Suppressor macrophage treated with lipopolysaccharide for 1 hour (primary cell): ENCODE results near the gene MYO1H.

Experiments
- DNase-seq, 3 donors: peaks; one replicate each; pipeline ENCODE4 v3.0.0-alpha.2; 2020 to 2022

MYO1H gene

GRCh38 chr12:109448707-109449390 lies 101.1 kb downstream of the MYO1H start:
- DNase-seq: no peak

GRCh38 chr12:109449845-109450532 lies 102.3 kb downstream of the MYO1H start:
- DNase-seq: no peak

- DNase-seq: no peak
Observed at GRCh38 chr12:109450980-109451379, 103.3 kb downstream of the MYO1H start.

GRCh38 chr12:109451400-109451799 lies 103.7 kb downstream of the MYO1H start:
- DNase-seq: no peak

GRCh38 chr12:109452489-109452888 lies 104.8 kb downstream of the MYO1H start:
- no peak for DNase-seq

GRCh38 chr12:109455706-109456105 lies 108.0 kb downstream of the MYO1H start:
- DNase-seq: no peak

- no peak for DNase-seq
Observed at GRCh38 chr12:109458086-109458485, 110.4 kb downstream of the MYO1H start.

GRCh38 chr12:109458771-109459208 lies 111.1 kb downstream of the MYO1H start:
- DNase-seq: no peak

GRCh38 chr12:109459247-109459646 lies 111.5 kb downstream of the MYO1H start:
- DNase-seq: no peak

GRCh38 chr12:109460538-109460937 lies 112.8 kb downstream of the MYO1H start:
- DNase-seq: no peak

GRCh38 chr12:109461049-109461845 lies 113.5 kb downstream of the MYO1H start:
- peak; percentile 67 to 86 (median 75) for DNase-seq

GRCh38 chr12:109461846-109462756 lies 114.4 kb downstream of the MYO1H start:
- peak; percentile 18 to 28 (median 27) for DNase-seq

GRCh38 chr12:109462868-109463692 lies 115.4 kb downstream of the MYO1H start:
- peak; percentile 27 to 41 (median 30) for DNase-seq

- no peak for DNase-seq
Observed at GRCh38 chr12:109463756-109464155, 116.1 kb downstream of the MYO1H start.

- DNase-seq: no peak
Observed at GRCh38 chr12:109464642-109465351, 117.1 kb downstream of the MYO1H start.

GRCh38 chr12:109466305-109466704 lies 118.6 kb downstream of the MYO1H start:
- DNase-seq: no peak

GRCh38 chr12:109466821-109467220 lies 119.1 kb downstream of the MYO1H start:
- DNase-seq: no peak

GRCh38 chr12:109467978-109468676 lies 120.4 kb downstream of the MYO1H start:
- DNase-seq: peak; percentile 57 to 66 (median 57)

- no peak for DNase-seq
Observed at GRCh38 chr12:109469517-109469916, 121.8 kb downstream of the MYO1H start.

GRCh38 chr12:109473006-109473405 lies 125.3 kb downstream of the MYO1H start:
- no peak for DNase-seq
